Fibroblast of pulmonary artery (primary cell): ENCODE results near the gene SRRM3.
"Not testable (repeated sequence)": the region's sequence is repeated elsewhere in the genome, so short reads cannot be mapped to it uniquely, and the experiment has no call there.

Source experiments
- DNase-seq: peaks from one replicate; pipeline ENCODE4 v3.0.0-alpha.2; 2010; ENCODE audit warnings: low read depth
- H3K4me3 ChIP-seq: replicated peaks from 2 replicates; pipeline ENCODE4 v1.5.1; 2011; ENCODE audit warnings: low read depth, mild to moderate bottlenecking, control low read depth, low read length, moderate library complexity
- TF ChIP-seq, protein P1 (sequence below): IDR thresholded peaks from 2 replicates; pipeline ENCODE4 v1.5.1; 2011; ENCODE audit warnings: mild to moderate bottlenecking, control low read depth, low read length, inconsistent platforms; ENCODE audit errors: missing control alignments

The SRRM3 gene

DNA sequence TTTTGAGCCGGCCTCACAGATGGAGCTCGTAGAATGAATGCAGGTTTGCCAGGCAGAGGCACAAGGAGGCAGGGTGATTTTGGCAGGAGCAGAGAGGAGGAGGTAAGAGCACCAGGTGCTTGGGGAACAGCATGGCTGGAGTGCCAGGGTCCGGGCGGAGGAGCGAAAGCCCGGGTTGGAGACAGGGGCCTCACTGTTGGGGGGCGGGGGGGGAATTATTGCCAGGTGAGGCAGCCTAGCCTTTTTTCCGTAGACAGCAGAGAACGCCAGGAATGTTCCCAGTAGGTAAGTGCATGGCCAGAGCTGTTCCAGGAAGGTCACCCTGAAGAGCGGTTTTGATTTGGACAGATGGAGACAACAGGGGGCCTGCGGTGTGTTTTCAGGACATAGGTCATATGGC lies 9.5 kb downstream of the SRRM3 start:
- no peak for DNase-seq
- TF ChIP-seq, protein P1, sequence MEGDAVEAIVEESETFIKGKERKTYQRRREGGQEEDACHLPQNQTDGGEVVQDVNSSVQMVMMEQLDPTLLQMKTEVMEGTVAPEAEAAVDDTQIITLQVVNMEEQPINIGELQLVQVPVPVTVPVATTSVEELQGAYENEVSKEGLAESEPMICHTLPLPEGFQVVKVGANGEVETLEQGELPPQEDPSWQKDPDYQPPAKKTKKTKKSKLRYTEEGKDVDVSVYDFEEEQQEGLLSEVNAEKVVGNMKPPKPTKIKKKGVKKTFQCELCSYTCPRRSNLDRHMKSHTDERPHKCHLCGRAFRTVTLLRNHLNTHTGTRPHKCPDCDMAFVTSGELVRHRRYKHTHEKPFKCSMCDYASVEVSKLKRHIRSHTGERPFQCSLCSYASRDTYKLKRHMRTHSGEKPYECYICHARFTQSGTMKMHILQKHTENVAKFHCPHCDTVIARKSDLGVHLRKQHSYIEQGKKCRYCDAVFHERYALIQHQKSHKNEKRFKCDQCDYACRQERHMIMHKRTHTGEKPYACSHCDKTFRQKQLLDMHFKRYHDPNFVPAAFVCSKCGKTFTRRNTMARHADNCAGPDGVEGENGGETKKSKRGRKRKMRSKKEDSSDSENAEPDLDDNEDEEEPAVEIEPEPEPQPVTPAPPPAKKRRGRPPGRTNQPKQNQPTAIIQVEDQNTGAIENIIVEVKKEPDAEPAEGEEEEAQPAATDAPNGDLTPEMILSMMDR, result no peak
- H3K4me3 ChIP-seq, result no peak overlapping the region

DNA sequence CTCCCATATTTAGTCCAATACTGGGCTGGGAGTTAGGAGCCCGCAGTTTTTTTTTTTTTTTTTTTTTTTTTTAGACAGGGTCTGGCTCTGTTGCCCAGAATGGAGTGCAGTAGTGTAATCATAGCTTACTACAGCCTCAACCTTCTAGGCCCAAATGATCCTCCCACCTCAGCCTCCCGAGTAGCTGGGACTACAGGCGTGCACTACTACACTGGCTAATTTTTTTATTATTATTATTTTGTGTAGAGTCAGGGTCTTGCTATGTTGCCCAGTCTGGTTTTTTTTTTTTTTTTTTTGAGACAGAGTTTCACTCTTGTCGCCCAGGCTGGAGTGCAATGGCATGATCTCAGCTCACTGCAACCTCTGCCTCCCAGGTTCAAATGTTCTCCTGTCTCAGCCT lies 13.7 kb downstream of the SRRM3 start:
- not testable (repeated sequence) for DNase-seq, H3K4me3 ChIP-seq

DNA sequence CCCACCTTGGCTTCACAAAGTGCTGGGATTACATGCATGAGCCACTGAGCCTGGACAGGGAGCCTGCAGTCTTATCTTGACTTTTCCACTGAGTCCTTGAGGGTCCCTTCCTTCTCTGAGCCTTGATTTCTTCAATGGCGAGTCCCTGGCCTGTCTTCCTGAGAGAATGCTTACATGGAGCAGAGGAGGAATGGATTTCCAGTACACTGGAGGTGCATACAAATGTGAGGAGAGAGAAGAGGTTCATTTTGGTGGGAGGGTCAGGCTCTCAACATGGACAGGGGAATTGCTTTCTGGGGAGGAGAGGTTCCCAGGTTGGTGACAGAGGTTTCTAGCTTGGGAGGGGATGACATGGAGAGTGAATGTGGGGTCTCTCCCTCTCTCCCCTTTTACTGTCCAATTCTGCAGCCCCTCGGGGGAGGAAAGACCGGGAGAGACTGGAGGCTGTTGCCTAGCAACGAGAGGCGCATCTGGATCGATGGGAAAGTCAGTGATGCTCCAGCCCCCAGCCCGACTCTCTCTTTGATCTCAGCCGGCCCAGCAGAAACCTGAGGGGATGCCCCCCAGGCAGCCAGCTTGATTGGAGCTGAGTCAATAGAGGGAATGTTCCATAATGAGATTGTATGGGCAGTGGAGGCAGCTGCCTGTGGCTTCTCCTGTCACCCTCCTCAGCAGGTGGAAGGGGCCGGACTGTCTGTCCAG lies 14.8 kb downstream of the SRRM3 start:
- no peak for DNase-seq
- TF ChIP-seq, protein P1, result no peak
- H3K4me3 ChIP-seq, result no peak overlapping the region

DNA sequence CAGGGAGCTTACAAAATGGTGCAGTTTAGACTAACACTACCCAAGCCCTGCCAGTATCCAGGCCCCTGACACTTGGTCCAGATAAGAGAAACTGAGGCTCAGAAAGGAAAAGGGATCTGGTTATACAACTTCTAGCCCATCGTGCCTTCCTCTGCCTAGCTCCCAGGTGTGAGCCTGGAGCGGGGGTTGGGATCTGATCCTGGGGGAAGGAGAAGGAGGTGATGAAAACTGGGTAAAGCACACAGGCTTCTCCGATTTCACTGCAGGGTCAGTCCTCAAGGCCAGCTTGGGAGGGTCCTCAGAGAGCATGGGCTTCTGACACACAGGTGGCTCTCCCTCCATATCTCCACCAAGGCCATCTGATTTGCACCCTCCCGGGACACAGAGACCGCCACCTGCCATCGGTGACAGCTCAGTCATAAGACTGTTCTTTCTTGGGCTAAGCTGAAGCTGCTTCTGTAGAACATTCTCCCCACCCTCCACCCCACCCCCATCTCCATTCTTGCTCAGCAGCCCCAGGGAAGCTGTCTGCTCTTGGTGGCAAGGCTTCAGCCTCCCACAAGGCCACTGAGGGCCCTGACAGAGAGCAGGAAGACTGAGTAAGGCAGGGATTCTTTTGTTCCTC lies 16.4 kb downstream of the SRRM3 start:
- no peak overlapping the region for H3K4me3 ChIP-seq
- DNase-seq, result no peak

DNA sequence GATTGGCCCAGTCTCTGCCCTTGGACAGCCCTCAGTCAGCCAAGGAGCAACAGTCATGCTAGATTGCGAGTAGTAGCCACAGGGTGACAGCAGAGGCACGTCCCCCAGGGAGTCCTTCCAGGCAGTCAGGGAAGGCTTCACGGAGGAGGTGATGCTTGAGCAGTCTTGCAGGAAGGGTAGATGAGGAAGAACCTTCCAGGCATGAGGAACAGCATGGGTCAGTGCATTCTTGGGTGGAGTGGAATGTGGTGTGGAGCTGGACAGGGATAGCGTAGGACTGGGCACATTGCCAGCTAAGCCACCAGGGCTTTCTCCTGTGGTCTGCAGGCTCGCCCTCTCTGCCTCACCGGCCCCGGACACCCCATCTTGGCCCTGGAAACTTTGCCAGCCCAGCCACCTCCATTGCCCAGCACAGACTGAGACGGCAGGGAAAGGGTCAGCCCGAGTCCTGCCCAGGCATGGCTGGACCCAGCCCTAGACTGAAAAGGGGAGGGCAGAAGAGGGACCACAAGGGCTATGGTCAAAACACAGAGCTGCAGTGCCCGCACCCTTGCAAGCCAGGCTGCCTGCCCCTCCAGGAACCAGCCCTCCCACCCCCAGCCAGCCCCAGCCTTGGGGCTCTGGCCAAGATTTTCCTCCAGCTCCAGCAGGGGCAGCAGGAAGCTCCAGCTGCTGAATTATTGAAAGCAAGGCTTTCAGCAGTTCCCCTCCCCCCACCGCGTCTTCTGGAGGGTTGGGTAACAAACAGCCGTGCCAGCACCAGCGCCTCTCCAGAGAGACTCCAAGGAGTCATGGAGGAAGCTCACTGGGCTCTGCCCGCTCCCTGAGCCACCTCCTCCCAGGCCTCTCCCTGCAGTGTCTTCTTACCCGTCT lies 18.7 kb downstream of the SRRM3 start:
- H3K4me3 ChIP-seq, result no peak overlapping the region
- DNase-seq, result peak; percentile 69

More for the DNA sequence above, 16.4 kb downstream of the SRRM3 start:
- TF ChIP-seq, protein P1, result no peak

DNA sequence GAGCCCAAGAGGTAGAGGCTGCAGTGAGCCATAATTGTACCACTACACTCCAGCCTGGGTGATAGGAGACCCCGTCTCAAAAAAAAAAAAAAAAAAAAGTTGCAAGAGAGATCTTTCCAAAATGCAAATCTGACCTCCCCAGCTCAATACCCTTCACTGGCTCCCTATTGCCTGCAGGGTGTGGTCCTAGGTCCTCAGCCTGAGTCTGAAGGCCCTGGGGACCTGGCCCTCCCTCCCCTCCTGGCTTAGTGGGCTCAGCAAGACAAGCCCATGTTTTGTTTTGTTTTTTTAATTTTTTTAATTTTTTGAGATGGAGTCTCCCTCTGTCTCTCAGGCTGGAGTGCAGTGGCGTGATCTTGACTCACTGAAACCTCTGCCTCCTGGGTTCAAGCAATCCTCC lies 20.6 kb downstream of the SRRM3 start:
- no peak overlapping the region for H3K4me3 ChIP-seq
- DNase-seq, result no peak
- TF ChIP-seq, protein P1, result no peak

More for the DNA sequence above, 18.7 kb downstream of the SRRM3 start:
- TF ChIP-seq, protein P1, result peak; percentile 29

DNA sequence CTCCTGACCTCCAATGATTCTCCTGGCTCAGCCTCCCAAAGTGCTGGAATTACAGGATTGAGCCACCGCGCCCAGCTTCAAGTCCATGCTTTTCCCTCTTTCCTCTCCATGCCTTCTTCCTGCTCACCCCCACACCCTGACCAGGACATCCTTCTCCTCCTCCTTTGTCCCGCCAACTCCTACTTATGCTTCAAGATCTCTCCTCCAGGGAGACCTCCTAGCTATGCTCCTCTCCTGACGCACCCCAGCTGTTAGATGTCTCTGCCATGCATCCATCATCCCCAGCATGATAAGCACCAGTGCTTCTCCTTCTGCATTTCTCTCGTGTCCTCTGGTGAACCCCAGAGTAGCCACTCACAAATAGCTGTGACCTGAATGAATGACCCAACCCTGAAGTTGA lies 21.1 kb downstream of the SRRM3 start:
- DNase-seq, result no peak
- TF ChIP-seq, protein P1, result no peak
- no peak overlapping the region for H3K4me3 ChIP-seq
